Stimulated activated CD8-positive, alpha-beta memory T cell treated with anti-CD3 and anti-CD28 coated beads, Interleukin-12 subunit alpha, Interleukin-12 subunit beta, amount 100 ng/mL, for 4 hours (primary cell): ENCODE results near the gene AHDC1.
"Not testable (repeated sequence)": the region's sequence is repeated elsewhere in the genome, so short reads cannot be mapped to it uniquely, and the experiment has no call there.

Experiments
- DNase-seq: peaks from one replicate; pipeline ENCODE4 v3.0.0-alpha.2; 2020; ENCODE audit warnings: low read depth

Gene AHDC1

DNA sequence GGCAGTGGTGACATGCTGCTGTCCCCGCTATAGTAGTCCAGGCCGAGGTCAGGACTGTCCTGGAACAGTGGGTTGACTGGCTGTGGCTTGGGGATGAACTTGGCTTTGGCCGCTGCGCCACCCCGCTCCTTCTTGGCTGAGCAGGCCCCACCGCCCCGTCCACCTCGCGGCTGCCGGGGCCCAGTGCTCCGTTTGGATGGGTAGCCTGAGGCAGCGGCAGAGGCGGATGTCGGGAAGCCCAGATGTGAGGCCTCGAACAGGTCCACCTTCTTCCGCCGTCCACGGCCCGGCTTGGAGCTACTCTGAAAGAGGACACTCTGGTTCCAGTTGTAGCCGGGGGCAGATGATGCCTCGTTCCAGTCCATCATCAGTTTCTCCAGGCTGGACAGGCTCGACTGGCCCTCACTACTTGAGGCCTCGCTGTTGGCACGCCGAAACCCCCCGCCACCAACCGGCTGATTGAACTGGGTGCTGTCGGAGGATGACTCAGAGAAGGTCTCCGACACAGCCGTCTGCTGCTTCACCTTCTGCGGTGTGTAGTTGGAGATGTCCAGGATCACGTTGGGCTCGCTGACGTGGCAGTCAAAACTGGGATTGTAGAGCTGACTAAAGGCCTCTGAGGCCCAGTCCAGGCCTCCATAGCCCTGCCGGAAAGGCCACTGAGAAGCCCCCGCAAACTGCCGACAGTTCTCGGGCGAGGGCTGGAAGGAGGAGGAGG, 55.6 kb downstream of the AHDC1 start:
- DNase-seq: no peak

DNA sequence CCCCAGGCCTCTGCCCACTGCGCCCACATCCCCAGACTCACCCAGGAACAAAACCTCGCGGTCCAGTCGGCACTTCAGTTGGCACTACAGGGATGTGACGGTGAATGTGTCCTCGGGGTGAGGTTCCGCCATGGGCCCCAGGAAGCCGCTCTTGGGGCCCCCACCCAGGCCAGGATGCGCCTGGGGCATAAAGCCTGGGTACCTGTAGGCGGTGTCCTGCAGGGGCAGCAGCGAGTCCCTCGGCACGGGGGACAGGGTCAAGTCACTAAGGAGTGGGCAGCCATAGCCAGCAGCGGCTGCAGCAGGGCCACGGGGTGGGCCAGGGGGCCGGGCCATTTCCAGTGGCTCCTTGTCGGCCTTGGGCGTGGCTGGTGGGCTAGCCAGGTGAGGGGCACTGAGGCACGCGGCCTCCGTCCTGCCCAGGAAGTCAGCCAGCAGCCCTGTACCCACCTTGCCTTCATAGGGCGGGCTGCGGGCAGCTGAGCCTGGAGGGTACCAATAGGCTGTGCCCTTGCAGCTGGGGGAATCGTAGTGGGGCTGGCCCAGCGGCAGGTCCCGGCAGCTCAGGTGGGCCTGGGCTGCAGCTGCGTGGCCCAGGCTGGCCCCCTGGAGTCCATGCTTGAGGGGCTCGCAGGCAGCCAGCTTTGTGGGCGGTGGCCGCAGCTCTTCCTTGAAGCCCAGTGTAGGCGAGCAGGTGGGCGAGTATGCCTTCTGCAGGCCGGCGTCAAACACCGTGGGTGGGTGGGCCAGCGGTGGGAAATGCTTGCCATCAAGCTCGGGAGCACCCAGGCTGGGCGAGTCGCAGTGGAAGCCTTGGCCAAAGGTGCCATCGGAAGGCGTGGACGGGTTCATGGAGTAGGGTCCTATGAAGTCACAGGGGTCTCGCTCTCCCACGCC, 56.5 kb downstream of the AHDC1 start:
- DNase-seq: no peak

DNA sequence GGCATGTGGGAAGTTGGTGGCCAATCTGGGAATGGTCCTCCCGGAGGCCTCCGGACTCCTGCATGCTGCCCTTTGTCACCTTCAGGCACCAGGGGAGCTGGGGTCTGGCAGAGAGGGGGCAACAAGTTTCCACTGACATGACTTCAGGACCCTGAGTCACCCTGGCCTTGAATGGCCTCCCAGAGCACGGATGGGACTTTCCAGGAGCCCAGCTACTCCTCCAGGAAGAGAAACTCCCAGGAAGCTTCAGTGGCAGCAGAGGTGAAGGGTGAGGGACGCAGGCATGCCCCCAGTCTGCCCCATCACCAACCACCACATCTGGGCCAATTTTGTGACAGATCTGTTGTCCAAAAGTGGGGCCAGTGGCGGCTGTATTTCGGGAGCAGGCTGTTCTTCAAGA, 58.1 kb downstream of the AHDC1 start:
- no peak for DNase-seq

DNA sequence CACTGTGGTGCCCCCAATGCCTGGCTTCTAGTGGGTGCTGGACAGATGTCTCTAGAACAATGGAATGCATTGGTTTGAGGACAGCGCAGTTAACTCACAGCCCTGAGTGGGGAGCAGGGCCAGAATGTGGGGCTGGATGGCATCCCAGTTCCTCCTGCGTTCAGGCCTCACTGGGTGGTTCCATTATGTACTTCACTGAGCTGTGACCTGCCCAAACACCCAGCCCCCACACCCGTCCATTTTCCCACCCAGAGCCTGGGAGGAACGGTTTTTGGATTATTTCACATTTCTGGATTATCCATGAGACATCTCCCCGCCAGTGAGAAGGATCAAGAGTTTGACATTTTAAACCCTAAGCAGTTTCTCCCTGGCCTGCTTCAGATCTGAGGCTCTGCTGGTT, 58.7 kb downstream of the AHDC1 start:
- DNase-seq: no peak

DNA sequence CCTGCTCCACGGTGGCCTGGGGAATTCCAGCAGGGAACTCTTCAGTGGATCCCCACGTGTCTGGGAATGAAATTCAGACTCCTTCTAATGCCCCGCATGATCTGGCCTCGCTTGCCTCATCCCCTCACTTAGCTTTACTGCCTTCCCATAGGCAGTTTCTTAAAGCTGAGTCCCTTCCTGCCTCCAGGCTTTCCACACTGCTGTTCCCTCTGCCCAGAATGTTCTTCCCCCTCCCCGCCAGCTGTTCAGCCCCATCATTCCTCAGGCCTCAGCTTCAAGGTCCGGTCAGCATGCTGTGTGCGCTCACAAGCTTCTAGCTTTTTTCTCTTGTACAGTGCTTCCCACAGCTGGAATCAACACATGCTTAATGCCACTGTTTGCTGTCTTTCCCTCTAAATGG, 59.1 kb downstream of the AHDC1 start:
- no peak for DNase-seq

DNA sequence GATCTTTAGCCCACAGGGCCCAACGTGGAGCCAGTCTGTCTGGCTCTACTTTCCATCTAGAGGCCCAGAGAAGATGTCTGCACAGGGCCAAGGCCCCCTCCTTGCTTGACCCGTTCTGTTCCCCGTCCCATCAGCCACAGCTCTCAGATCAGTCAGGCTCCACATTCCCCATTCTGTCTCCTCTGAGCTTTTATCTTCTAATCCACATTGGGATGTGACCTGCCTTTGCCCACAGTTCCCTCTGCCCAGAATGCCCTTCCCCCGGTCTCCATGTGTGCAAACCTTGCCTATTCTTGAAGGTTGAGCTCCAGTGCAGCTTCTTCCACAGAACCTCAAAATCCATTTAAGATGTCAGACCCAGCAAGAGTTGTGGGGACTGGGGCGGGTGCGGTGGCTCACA, 60.7 kb downstream of the AHDC1 start:
- no peak for DNase-seq

DNA sequence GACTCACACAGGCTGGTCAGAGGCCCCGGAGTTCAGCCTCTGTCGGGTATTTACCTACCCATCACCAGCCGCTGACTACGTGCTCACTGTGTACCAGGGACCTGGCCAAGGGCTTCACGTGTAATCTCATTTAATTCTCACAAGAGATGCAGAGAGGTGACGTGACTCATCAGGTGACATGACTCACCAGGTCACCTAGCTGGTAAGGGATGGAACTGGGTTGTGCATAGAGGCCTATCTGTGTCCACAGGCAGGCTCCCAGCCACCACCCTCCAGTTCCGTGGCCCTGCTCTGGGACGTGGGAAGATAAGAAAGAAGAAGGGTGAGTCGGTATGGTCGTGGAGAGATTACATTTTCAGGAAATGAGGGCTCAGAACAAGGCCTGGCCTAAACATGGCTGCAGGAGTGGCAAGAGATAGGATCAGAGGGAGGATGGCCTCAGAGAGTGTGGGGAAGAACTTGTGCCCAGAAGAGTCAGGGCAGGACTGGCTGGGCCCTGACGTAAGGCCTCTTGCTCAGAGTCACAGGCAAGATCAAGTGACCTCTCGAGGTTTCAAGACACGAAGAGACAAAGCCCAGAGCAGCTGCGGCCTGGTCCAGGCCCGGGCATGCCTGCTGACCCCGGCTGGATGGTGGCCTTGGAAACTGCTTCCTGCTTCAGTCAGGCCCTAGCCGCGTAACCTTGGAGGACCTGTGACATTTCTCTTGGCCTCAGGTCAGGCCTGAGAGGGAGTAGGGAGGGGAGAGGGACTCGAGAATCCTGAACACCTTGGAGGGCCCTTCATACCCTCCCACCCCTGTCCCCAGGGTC, 61.3 kb downstream of the AHDC1 start:
- no peak for DNase-seq

DNA sequence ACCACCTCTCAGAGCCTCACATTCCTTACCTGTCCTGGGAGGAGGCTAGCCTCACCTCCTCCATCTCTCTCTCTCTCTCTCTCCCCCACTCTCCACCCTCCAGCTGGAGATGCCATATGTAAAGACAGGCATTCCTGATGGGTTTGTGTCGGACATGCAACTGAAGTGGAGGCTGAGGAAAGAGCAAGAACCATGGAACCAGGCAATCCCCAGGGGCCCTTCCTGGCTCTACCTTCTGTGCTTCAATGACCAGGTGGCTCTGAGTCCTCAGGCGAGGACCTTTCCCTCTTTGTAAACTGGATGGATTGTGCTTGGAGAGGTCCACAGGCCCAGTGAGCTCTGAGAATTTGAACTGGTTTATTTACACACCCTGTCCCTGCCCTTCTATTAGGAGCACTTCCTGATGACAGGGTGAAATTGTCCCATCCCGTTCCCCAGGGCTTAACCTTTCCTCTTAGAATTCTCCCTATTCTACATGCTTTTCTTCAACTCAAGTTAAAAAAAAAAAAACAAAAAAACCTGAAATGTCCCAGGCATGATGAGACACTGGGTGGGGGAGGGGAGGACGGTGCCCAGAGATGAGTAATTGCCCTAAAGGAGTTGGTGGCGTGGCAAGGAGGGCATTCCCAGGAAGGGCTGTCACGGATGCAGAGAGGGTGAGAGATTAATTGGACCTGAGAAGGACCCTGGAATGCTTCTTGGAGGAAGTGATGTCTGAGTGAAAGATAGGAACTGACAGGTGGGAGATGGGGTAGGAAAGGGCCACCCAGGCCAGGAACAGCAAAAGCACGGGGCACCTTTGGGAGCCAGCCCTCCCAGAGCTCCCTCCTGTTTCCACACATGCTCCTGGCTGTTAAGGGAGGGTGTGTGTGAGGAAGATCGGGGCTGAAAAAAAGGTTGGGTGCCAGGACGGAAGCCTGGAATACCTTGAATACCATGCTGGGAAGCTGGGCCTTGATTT, 63.8 kb downstream of the AHDC1 start:
- DNase-seq: no peak

DNA sequence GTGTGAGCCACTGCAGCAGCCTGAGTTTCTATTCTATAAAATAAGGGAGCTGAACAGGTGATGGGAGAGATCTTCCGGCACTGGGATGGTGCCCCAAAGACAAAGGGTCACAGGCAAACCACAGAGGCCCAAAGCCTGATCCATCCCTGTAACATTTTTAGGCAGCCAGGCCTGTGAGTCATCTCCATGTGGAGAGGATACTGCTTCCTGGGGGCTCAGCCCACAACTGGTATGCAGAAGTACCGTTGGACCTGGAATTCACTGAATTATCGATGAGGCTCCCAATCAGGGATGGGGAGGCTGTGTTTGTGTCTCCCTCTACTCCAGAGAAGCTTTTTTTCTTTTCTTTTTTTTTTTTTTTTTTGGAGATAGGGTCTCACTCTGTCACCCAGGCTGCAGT, 65.2 kb downstream of the AHDC1 start:
- no peak for DNase-seq

DNA sequence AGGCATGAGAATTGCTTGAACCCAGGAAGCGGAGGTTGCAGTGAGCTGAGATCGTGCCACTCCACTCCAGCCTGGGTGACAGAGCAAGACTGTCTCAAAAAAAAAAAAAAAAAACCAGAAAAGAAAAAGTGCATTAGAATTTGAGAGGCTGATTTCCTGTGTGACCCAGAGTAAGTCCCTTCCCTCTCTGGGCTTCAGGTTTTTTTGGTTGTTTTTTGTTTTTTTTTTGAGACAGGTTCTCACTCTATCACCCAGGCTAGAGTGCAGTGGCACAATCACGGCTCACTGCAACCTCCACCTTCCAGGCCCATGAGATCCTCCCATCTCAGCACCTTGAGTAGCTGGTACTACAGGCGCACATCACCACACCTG, 65.7 kb downstream of the AHDC1 start:
- not testable (repeated sequence) for DNase-seq

DNA sequence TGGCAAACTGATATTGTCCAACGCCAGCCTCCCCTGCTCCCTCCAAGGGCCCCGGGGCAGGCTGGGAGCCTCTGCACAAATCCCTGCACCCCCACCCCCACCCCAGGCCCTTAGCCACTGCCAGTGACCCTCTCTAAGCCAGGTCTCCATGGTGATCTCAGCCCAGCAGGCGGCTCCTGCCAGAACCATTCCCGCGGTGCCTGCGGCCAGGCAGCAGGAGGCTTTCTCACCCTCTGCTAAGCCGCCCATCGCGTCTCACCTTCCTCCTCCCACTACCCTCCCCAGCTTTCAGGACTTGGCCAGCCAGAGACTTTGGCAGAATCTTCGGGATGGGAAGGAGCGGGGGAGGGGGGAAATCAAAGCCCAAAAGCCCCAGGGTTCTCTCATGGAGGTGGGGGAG, 67.2 kb downstream of the AHDC1 start:
- no peak for DNase-seq

DNA sequence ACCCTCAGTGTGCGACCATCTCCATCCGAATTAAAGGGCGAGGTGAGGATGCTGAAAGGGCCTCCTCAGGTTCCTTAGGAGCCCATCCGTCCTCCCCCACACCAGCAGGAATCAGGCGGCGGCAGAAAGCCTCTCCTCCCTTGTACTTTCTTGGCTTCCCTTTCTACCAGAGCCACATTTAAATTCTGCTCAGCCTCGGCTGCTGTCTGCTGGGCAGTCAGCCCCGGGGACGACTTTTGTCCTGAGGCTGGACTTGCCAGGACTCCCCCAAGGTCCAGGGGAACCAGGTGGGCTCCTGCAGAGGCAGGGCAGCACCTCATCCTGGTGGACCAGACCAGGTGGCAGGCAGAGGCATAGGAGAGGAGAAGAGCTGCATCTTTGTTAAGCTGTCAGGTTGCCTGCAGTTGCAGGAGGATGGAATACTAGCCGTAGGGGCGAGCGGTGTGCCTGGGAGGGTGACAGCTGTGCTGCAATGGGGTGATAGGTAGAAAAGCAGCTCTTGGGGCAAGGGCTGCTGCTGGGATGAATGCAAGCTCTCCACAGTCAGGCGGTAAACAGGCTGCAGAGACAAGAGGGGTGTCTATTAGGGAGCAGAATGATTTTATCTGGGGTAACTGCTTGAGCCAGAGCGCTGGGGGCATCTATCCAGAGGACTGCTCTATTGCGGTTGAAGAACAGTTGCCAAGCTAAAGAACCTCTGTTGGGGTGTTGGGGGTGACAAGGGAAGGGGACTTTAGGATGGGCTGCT, 67.8 kb downstream of the AHDC1 start:
- DNase-seq: no peak

DNA sequence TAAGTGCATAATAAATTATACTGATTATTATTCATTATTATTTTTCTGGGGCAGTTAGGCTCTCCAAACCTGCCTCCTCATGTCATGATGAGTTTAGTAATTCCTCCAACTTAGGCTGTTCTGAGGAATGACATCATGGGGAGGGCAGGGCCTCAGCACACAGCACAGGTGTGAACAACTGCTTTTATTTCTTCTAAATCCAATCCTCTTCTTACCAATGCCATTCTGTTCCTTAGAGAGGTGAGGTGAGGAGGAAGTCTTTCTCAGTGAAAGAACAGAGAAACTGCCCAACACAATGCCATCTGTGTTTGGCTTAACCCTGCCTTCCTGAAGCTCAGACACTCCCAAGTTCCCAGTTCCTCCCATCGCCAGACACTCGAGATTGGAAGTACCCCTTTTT, 68.6 kb downstream of the AHDC1 start:
- DNase-seq: no peak

DNA sequence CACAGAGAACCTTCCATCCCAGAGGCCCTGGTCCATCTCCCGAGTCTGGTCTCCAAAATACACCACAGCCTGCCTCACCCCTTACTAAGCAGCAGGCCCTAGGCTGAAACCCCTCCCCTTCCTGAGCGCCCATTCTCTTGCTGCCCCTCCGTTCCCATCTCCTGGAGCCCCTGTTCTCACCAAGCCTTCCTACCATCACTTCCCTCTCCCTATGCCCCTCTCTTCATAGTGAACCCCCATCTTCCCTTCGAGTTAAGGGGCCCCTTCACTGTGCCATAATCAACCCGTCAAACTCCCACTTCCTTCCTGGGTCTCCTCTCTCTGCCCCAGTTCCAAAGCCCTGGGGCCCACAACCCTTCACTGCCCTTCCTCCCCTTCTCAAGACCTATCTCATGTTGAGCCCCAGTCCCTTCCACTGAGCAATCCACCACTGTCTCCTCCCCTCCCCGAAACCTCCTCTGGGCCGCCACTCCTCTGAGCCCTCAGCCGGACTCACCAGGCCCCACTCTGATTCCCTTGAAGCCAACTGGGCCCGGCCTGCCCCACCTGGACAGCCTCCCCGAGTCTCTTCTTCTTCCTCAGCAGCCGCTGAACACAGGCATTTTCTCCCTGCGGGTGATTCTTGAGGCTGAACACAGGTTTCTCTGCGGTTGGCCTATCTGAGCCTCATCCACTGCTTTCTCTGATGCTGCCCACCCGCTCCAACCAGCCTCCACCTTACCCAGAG, 71.8 kb downstream of the AHDC1 start:
- no peak for DNase-seq

DNA sequence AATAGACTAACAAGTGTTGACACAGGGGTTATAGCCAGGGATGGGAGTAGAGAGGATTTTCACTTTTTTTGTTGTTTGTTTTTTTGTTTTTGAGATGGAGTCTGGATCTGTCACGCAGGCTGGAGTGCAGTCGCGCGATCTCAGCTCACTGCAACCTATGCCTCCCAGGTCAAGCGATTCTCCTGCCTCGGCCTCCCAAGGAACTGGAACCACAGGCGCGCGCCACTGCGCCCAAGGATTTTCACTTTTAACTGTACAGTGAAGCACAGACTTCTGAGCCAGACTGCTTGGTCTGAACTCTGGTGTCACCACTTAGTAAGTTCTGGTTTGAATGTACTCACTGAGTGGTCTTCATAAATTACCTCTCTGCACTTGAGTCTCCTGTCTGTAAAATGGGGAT, 73.8 kb downstream of the AHDC1 start:
- DNase-seq: no peak

DNA sequence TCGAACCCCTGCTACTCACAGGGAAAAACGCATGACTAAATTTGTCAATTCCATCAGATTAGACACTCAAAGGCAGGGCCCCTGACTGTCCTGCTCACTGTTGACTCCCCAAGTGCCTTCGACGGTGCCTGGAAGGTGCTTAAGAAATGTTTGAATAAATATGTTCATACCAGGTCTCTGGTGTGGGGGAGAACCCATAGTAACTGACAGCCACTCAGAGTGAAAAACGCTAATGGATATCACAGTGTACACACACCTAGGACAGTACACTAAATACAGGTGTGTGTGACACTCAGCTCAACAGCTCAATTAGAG, 74.3 kb downstream of the AHDC1 start:
- no peak for DNase-seq

DNA sequence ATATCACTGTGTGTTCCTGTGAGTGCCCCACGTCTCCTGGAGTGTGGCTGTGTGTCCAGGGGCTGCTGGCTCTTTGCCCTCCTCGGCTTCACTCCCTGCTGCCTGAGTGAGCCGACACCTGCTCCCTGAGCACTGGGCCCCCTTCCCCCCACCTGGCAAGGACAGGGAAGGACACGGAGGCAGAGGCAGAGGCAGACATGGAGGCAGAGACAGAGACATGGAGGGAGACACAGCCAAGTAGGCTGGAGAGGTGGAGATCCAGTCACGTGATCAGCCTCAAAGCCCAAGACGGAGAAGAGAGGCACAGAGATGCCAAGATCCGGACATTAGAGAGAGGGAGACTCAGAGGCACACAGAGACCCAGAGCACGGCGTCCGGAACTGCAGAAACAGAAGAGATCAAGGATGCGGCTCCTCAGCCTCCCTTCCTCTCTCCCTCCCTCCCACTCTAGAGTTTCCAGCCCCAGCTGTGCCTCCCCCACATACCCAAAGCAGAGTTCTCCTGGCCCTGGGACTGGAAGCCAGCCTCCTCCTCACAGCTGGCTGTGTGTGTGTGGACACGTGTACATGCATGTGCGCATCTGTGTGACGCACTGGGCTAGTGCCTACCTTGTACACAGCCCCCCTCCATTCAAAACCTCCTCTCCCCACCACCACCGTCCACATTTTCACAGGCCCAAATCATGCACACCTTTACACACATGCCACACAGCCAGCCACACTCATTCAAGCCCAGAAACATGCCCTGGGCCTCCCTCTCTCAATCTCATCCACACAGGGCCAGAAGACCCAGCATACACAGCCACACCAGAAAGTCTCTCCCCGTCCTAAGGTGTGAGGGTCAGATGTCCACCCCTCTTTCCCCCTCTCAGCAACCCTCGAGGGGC, 74.9 kb downstream of the AHDC1 start:
- DNase-seq: no peak

DNA sequence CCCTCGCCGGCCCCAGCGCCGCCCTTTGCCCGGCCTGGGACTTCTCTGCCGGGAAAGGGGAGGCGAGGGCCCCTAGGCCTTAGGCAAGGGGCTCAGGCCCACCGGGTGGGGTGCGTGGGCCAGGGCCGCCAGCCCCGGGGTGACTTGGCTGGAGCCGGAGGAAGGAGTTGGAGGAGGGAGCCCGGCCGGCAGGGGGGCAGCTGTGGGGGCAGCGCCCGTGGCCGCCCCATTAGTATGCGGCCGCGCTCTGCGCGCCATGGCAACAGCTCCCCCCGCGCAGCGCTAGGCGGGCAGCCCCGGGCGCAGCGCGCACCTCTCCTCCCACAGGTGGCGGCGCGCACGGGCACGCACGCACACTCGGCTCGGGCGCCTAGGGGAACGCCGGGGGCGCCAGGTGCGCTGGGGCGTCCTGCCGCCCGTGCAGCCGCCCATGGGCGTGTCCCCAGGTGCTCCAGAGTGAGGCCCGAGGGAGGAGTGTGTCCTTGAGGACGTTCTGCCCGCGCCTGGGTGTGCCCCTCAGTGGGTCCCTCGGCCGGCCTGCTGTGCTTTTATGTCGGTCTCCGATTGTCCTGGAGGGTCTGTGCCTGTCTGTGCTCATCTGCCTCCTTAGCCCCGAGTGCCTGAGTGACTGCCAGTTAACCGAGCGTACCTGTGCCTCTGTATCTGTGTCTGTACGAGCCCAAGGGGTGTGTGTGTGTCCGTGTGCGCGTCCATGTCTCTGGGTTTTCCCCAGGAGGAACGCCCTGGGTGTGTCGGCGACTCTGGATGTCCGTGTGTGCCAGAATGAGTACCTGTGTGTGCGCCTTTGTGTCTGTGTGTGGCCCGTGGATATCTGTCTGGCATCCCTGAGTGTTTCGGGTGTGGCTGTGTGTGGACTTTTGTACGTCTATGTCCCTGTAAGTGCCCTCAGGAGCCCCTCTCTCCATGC, 75.8 kb downstream of the AHDC1 start:
- DNase-seq: no peak
